Hematopoietic multipotent progenitor cell treated with erythropoietin and hydrocortisone succinate and interleukin-3 and kit ligand, for 8 days (in vitro differentiated cells): Measurements from ENCODE around the gene ZBED4.
"Not testable (repeated sequence)": the region's sequence is repeated elsewhere in the genome, so short reads cannot be mapped to it uniquely, and the experiment has no call there.

Experiments
- DNase-seq: peaks from one replicate; pipeline ENCODE4 v3.0.0-alpha.2; 2015

The ZBED4 gene

DNA sequence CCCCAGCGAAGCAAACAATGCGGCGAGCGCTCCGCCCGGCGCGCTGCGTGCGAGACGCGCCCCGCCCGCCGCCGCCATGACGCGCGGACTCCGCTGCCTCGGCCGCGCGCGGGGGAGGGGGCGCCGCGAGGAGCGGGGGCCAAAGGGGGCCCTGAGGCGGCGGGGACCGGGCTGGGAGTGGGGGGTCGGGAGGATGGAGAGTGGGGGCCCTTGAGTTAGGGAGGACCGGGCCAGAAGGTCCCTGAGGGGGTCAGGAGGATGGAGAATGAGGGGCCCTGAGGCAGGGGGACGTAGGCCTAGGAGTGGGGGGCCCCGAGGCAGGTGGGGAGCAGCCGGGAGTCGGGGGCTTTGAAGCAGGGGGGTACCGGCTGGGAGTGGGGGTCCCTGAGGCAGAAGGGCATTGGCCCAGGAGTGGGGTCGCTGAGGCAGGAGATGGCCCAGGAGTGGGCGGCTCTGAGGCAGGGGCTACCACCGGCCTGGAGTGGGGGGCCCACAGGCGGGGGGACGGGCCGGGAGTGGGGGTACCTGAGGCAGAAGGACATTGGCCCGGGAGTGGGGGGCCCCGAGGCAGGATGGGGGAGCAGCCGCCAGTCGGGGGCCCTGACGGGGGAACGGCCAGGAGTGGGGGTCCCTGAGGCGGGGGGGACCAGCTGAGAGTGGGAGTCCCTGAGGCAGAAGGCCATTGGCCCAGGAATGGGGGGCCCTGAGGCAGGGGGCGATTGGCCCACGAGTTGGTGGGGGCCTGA is 25.6 kb upstream of the ZBED4 start, which contains the start of gene BRD1:
TSS of gene BRD1 (minus strand) at position 21 of the 746 bp plus-strand sequence. CDS start 3,556 bp downstream, outside the sequence.
- peak; percentile 65 for DNase-seq

DNA sequence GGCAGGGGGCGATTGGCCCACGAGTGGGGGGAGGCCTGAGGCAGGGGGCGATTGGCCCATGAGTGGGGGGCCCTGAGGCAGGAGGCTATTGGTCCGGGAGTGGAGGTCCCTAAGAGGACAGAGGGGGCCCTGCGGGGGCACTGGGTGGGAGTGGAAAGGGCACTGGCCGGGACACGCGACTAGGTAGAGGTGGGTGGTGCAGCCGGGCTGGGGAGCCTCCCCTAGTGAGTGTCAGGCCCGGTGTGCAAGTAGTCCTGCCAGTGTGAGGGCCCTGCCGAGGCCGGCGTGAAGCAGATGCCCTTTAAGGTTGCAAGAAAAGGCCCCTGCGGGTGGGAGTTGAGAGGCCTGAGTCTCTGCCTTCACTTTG is 25.1 kb upstream of the ZBED4 start:
- no peak for DNase-seq

- DNase-seq: no peak
Observed at GRCh38 chr22:49829044-49829853, 24.4 kb upstream of the ZBED4 start.

GRCh38 chr22:49833340-49834007 is 20.2 kb upstream of the ZBED4 start:
- no peak for DNase-seq

- DNase-seq: peak; percentile 57
Observed at GRCh38 chr22:49838771-49839717, 14.6 kb upstream of the ZBED4 start.

GRCh38 chr22:49845241-49845640 is 8.4 kb upstream of the ZBED4 start:
- DNase-seq: no peak

- no peak for DNase-seq
Observed at GRCh38 chr22:49845666-49846459, 7.8 kb upstream of the ZBED4 start.

GRCh38 chr22:49847751-49848689 is 5.6 kb upstream of the ZBED4 start:
- DNase-seq: no peak

DNA sequence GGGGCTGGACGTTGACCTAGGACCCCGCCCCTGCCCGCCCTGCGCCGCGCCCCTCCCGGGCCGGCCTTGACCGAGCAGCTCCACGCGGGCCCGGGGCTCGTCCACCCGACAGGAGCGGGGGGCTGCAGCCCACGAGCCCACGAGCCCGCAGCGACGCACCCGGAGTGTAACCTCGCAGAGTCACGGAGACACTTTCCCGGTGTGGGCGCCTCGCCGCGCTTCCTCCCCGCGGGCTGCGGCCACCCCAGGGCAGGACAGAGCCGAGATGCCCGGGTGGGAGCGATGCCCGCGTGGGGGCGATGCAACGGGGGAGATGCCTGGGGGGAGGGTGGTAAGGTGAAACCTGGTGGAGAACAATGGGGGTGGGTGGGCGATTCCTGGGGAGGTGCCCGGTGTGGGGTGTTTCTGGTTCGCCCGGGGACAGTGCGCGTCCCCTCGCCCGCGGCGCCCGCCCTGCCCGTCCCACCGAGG is 4.9 kb upstream of the ZBED4 start:
- no peak for DNase-seq

- DNase-seq: no peak
Observed at GRCh38 chr22:49849161-49850020, 4.3 kb upstream of the ZBED4 start.

DNA sequence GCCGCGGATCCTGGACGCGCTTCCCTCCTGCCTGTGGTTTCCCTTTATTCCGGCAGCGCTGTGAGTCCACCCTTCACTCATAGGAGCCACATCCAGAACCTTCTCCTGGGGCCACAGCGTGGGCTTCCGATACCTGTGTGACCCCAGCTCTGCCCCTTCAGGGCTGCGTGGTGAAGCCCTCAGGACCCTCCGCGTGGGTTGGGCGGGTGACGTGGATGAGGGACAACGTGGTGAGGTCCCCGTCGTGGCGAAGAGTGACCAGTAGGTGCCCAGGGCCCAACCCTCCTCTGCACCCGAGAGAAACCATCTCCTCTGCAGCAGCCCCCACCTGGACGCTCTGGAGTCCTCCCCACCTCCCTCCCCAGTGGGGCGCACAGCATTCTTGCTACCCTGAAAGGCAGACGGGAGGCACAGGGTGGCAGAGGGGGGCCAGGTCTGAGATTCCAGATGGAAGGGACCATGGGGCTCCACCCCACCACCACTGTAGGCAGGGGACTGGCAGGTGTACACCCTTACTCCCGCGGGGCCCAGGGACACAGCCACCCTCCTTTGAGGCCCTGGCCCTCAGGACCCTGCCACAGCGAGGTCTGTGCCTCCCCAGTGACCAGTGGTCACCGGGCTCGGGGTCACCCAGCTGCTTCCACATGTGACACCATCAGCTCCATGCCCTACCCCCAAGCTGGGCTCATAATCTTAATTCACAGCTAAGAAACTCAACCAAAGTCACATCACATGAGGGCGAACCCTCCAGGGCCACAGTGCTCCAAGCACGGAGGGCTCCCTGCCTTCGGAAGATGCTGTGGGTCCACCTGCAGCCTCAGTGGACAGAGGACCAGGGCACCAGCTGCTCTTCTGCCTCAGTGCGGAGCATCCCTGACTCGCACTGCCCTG is 3.4 kb upstream of the ZBED4 start:
- no peak for DNase-seq

DNA sequence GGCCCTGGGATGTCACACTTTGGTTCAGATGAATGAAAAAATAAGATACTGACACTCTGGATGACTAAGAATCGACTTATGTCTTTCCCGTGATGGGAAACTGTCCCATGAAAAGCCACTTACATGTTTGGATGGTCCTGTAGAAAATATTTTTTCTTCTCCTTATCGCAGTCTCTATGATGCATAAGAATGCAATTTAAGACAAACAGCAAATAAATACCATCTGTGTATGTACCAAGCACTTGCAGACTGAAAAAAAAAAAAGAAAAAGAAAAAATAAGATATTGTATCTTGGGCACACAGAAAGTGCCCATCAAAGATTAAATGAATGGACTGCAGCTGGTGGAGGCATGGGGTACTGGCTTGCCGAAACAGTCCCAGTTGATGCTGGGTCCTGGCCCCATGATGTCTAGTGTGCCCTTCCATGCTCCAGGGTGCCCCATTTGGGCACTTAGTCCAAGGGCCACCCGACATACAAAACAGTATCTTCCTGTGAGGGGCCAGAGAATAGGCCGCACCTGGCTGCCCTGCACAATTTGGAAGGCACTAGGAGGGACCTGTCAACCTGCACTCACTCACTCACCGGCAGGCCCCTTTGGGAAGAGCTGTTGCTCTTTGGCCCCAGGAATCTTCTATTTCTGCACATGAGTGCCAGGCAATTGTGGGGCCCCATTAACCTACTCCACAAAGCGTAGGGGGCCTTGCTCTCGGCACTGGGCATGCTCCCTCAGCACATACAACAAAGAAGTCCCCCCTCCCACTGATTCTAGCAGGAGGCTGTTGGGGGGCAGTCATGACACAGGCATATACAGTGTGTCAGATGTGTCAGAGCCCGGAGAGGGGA is 2.5 kb upstream of the ZBED4 start:
- no peak for DNase-seq

DNA sequence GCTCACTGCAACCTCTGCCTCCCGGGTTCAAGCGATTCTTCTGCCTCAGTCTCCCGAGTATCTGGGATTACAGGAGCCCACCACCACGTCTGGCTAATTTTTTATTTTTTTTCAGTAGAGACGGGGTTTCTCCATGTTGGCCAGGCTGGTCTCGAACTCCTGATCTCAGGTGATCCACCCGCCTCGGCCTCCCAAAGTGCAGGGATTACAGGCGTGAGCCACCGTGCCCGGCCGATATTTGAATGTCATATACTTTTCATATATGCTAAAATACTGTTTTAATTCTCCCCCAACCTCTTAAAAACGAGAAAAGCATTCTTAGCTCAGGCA is 1.1 kb upstream of the ZBED4 start:
- DNase-seq: not testable (repeated sequence)

DNA sequence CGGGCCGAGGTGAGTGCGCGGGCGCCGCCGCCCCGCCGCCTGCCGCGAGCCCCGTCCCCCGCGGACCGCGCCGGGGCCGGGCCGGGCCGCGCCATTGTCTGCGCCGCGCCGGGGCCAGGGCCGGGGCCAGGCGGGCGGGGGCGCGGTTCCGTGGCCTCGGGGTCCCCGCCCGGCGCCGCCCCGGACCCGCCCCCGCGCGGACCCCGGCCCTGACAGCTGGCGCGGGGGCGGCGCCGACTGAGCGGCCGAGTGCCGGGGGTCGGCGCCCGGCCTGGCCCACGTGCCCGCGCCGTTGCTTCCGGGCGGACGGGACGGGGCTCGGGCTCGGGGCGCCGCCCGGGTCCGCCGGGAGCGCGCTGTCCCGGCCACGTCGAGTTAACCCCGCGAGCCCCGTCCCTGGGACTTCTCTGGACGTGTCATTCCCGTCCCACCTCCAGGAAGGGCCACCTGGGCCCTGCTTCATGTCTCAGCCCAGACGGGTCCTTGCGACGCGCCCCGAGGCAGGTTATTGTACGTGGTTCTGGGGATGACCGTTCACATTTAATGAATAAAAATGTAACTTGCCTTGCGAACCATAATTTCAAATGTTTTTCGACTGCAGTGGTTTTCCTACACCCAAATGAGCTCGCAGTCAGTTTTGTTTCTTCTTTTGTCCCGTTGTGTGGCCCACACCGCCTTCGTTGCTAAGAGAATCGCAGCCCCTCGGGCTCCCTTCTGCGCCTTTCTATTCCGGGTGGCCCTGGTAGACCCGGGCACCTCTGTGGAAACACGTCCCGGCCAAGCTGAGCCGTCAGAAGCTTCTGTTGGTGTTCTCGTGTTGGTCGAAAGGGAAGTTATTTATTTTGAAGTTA is 562 bp downstream of the ZBED4 start:
- DNase-seq: peak; percentile 38

DNA sequence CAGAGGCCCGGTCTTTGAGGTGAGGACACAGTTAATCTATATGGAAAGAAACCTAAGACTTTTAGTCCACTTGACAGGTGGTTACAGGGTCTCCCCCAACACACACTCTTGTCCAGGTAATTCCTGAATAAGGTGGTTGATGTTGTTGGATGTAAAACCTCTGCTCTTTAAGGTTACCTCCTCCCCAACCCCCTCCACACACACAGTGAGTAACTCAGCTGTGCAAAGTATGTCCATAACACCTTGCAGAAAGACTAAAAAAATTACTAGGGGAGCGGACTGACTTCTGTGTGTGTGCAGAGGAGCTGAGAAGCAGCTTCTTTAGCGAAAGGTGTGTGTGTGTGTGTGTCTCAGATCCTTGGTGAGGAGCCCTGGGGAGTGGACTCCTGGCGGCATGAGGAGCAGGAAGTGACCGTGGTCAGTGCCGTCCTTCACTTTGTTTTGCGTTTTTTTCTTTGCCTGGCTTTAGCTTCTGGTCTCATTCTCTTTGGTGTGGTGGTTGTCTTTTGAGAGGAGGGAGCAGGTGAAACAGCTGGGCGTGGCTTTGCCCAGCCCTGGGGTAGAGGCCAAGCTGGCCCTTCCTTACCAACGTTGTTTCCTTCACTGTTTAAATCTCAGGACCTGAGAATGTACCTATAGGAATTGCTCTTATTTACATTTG is 1.7 kb downstream of the ZBED4 start:
- DNase-seq: peak; percentile 32

DNA sequence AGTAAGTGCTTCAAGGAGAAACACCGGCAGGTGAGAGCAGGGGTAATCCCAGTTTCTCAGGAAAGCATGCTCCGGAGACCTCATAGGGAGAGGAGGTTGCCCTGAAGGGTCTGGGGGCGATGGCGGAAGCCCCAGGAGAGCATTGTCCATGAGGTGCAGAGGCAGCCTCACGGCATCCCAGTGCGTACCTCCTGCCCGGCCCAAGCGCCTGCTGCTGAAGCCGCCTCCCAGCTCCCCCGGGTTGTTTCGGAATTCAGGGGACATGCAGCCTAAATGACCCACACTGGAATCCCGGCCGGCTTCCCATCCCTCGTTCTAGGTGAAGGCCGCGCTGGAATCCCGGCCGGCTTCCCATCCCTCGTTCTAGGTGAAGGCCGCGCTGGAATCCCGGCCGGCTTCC is 2.7 kb downstream of the ZBED4 start:
- no peak for DNase-seq
